Astrocyte of the cerebellum (primary cell): ENCODE data around the gene LNPEP.
A peak's percentile ranks its signal among the peaks of the same experiment; 100 is the strongest.

Experiments used
- DNase-seq: peaks from one replicate; pipeline ENCODE4 v3.0.0-alpha.2; 2011; ENCODE audit warnings: low read depth
- H3K4me3 ChIP-seq: 2 replicates; pipeline ENCODE4 v1.5.1; 2011; ENCODE audit warnings: mild to moderate bottlenecking, low read depth, low read length, moderate library complexity
- CTCF ChIP-seq: IDR thresholded peaks from 2 replicates; pipeline ENCODE4 v1.5.1; 2012; ENCODE audit warnings: low read length, low read depth, moderate library complexity, mild to moderate bottlenecking; ENCODE audit errors: missing control alignments
- in situ Hi-C: cut with HindIII; loops from 2 replicates; pipeline ENCODE4 v1.10.0; 2017; ENCODE audit warnings: low sequenced_read_pairs

LNPEP gene

GRCh38 chr5:96935559-96936430 lies at the start of gene LNPEP:
TSS of gene LNPEP (plus strand) at chr5:96936080. CDS start at chr5:96936156, 76 bp downstream.
- no peak for TF ChIP-seq CTCF
- in situ Hi-C loops: no loop called here

DNA sequence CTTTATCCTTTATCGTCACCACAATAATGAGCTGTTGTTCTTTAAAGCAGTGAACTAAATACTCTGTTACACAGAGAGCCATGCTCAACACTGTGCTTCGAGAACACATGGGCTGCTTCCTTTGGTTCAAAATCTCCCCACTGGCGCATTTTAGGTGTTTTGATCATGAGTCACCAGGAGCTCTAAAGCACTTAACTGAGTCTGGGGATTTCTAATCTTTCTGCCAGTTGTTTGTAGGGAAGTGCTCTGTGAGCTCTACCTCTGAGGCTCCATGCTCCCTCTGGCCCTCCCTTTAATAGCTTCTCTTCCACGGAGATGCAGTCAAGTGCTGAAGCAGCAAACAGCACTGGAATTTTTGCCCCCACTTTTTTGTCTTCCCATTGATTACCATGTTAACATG lies 42.5 kb upstream of the LNPEP start:
- no peak for TF ChIP-seq CTCF
- DNase-seq: peak; percentile 70
- no peak overlapping the region for H3K4me3 ChIP-seq
- in situ Hi-C loops: loop anchor here (25.0 kb wide), 1 partner anchor 269 kb away; no protein-coding TSS in a partner anchor

More at GRCh38 chr5:96935559-96936430, at the start of gene LNPEP:
- peak within 1 kb of the TSS; percentile 70 for H3K4me3 ChIP-seq
- peak; percentile 95 for DNase-seq

GRCh38 chr5:96896276-96896675 lies 39.6 kb upstream of the LNPEP start:
- TF ChIP-seq CTCF: no peak
- no peak for DNase-seq
- in situ Hi-C loops: loop anchor here (25.0 kb wide), 1 partner anchor 266 kb away; no protein-coding TSS in a partner anchor
- H3K4me3 ChIP-seq: no peak overlapping the region

DNA sequence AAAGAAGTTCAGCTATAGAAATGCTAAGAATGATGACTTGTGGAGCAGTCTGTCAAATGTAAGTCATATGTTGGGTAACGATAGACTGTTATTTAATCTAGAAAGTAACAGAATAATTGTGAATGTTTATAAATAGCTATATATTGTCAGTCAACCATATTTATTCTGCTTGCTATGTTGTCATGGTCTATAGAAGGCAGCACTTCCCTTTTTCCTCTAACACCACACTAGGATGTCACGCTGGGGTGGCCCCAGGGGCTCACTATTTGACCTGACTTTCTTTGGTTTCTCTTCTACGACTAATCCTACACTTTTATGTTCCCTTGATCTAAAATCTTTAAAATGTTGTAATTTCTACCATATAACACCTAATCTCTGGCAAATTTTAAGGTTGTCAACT lies 39.1 kb upstream of the LNPEP start:
- no peak for DNase-seq
- TF ChIP-seq CTCF: no peak
- H3K4me3 ChIP-seq: no peak overlapping the region
- in situ Hi-C loops: loop anchor here (25.0 kb wide), 1 partner anchor 265 kb away; no protein-coding TSS in a partner anchor

DNA sequence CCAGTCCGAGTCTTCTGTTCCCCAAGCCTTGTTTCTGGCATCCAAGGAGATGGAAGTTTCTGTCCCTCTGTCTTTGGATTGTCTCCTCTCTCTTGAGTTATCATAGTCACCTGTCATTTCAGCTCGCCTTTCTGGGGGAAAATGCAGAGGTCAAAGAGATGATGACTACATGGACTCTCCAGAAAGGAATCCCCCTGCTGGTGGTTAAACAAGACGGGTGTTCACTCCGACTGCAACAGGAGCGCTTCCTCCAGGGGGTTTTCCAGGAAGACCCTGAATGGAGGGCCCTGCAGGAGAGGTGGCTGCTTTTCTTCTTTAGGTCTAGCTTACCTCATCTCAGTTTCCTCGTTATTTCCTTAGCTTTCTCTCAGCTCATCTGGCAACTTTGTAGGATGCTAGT lies 34.5 kb upstream of the LNPEP start:
- no peak overlapping the region for H3K4me3 ChIP-seq
- in situ Hi-C loops: no loop called here
- no peak for TF ChIP-seq CTCF
- DNase-seq: no peak

DNA sequence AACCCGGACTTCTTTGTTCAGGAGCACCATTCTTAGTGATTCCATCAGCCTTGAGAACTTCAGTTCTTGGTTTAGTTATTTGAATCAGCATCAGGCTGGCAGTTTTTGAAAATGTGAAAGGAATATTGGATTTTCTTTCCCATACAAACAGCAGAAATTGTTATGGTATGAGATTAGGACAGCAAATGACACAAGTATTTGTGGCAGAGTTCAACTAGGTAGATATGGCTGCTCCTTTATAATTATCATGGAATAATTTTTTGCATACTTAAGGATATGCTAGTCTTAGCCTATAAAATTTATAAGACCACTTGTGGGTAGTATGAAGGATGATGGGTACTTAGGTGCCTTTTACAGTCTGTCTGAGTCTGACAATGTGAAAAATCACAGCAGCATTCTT lies 34.0 kb upstream of the LNPEP start:
- no peak for TF ChIP-seq CTCF
- in situ Hi-C loops: no loop called here
- DNase-seq: no peak
- no peak overlapping the region for H3K4me3 ChIP-seq
